GM13976 (cell line): ENCODE results near the gene KLHDC7B.
A peak's percentile ranks its signal among the peaks of the same experiment; 100 is the strongest.

Experiments used
- DNase-seq: peaks from one replicate; pipeline ENCODE4 v3.0.0; 2012; ENCODE audit warnings: low spot score
- in situ Hi-C: fragments of 300-500 bp; cut with MboI; formaldehyde crosslinking; loops from one replicate; pipeline ENCODE4 v1.12.0; 2022; ENCODE audit warnings: low sequenced_read_pairs, mixed read lengths, inconsistent platforms; ENCODE audit not compliant: unreplicated experiment
- TF ChIP-seq, protein P1 (sequence below): IDR thresholded peaks from 2 replicates; pipeline ENCODE4 v1.5.1; 2012; ENCODE audit warnings: borderline replicate concordance, mild to moderate bottlenecking; ENCODE audit not compliant: insufficient read depth; ENCODE audit errors: extremely low read depth, missing control alignments, control extremely low read depth

The KLHDC7B gene

DNA sequence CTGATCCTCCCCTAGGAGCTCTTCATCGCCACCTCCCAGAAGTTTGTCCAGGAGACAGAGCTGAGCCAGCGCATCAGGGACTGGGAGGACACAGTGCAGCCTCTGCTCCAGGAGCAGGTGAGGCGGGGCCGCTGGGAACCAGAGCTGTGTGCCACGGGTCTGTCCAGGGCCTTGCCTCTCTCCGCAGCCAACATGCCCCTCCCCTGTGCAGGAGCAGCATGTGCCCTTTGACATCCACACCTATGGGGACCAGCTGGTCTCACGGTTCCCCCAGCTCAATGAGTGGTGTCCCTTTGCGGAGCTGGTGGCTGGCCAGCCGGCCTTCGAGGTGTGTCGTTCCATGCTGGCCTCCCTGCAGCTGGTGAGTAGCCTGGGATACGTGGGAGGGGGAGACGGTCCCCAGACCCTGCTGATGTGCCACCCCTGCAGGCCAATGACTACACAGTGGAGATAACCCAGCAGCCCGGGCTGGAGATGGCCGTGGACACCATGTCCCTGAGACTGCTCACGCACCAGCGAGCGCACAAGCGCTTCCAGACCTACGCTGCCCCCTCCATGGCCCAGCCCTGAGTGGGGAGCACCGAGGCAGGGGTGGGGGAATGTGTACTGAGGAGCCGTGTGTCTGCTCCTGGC is 22.8 kb upstream of the KLHDC7B start:
- no peak for DNase-seq
- TF ChIP-seq, protein P1, sequence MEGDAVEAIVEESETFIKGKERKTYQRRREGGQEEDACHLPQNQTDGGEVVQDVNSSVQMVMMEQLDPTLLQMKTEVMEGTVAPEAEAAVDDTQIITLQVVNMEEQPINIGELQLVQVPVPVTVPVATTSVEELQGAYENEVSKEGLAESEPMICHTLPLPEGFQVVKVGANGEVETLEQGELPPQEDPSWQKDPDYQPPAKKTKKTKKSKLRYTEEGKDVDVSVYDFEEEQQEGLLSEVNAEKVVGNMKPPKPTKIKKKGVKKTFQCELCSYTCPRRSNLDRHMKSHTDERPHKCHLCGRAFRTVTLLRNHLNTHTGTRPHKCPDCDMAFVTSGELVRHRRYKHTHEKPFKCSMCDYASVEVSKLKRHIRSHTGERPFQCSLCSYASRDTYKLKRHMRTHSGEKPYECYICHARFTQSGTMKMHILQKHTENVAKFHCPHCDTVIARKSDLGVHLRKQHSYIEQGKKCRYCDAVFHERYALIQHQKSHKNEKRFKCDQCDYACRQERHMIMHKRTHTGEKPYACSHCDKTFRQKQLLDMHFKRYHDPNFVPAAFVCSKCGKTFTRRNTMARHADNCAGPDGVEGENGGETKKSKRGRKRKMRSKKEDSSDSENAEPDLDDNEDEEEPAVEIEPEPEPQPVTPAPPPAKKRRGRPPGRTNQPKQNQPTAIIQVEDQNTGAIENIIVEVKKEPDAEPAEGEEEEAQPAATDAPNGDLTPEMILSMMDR, result no peak
- in situ Hi-C loops, result no loop called here

DNA sequence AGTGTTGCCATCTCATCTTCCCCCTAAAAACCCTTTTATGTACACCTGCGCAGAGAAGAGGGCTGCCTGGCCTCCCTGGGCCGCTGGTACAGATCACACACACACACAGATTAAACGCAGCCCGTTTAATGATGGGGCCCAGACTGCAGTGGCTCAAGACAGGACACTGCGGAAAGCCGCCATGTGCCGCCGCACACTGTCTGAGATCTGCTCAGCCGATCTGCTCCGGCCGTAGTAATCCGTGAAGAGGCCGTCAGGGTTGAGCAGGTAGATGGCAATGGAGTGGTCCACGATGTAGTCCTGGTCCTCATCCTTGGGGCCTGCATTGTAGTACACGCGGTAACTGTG is 22.3 kb upstream of the KLHDC7B start:
- TF ChIP-seq, protein P1, result no peak
- in situ Hi-C loops, result no loop called here
- no peak for DNase-seq

DNA sequence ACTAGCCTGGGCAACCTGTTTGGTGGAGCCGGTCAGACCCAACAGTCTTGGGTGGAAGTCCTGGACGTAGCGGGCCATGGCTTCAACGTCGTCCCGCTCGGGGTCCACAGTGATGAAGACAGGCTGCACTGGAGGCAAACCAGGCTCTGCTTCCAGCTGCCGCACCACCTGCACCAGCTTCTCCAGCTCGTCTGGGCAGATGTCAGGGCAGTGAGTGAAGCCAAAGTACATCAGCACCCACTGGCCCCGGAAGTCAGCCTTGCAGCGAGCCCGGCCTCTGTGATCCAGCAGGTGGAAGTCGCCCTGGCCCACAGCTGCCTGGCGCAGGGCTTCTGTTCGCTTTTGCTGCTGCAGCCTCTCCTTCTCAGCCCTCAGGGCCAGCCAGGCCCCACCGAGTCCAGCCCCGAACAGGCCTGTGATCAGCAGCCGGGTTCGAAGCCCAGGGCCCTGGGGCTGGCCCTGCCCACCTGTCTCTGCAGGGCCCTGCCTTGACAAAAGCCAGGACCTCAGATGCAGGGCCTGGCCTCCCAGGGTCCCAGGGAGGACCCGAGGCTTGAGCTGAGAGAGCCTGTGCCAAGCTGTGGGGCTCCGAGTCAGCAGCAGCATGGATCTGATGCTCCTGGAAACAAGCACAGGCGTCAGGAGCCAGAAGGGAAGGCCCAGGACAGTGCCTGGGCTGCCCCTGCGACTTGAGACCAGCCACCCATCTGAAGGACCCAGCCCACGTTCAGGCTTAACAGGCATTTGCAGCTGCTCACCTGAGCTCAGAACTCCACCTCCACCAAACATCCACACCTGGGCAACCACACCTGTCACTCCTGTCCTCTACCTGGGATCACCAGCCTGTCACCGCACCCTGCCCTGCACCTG is 21.7 kb upstream of the KLHDC7B start:
- TF ChIP-seq, protein P1, result no peak
- in situ Hi-C loops, result no loop called here
- no peak for DNase-seq

DNA sequence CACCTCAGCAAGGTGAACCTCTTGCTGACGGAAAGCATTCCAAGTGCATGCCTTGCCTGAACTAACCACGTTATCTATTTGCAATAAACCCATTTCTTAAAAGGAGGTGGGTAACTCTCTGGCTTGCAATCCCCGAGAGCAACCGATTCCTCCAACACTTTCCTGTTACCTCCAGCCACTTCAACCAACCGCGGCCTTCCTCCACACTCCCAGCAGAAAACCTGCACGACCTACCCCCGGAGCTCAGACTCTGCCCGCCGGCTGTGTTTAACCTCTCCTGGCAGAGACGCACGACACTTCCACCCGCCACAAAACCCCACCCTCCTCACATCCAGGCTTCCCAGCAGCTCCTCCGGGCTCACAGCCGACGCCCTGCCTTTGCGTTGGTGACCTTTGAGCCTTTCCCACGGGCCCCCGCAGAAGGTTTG is 21.0 kb upstream of the KLHDC7B start:
- in situ Hi-C loops, result no loop called here
- TF ChIP-seq, protein P1, result no peak
- DNase-seq, result no peak

DNA sequence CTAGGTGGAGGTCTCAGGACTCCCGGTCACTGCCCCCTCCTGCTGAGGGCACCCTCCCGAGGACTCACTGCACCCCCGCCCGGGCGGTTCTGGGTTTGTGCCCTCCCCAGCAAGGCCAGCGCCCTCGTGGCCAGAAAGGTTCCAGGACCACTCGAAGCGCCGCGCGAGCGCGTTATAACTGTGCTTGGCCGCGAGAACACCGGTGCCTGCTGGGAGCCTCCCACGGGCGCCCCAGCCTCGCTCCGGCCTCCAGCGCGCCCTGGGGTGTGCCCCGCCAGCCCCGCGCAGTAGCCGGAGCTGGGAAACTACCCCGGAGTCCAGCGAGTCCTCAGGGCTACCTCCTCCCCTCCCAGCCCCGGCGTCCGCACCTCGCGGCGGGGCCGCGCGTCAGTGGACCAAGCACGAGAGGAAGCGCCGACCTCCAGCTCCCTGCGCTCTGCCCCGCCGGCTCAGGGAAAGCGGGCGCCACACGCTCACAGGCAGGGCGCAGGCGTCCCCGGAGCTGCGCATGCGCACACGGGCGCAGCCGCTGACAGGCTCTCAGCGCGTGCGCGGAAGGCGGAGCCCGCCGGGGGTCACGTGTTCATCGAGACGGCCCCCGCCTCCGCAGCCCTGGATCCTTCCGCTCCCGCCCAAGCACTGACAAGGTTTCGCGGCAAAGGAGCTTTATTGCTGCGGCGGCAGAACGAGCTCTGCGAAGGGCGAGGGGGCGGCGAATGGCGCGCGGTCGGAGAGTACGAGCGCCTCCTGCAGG is 20.4 kb upstream of the KLHDC7B start, which contains the start of gene SCO2:
Gene SCO2 (minus strand): TSS at position 495 of the 754 bp plus-strand sequence. CDS start 1,187 bp downstream, outside the sequence.
- in situ Hi-C loops, result no loop called here
- TF ChIP-seq, protein P1, result peak; percentile 67
- peak; percentile 98 for DNase-seq

DNA sequence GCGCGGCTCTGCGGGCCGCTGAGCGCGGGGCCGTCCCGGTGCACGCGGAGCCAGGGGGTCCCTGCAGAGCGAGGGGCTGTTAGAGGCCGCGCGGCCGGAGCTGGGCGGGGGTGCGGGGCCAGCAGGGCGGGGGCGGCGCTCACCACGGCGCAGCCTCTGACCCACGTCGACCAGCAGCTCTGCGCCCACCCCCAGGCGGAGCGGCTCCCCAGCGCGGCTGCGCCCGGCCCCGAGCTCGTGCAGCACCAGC is 19.9 kb upstream of the KLHDC7B start:
- in situ Hi-C loops, result no loop called here
- DNase-seq, result no peak
- TF ChIP-seq, protein P1, result no peak
